OCI-LY3 (cell line): ENCODE measurements around the gene HSF2BP.
"Not testable (repeated sequence)": the region's sequence is repeated elsewhere in the genome, so short reads cannot be mapped to it uniquely, and the experiment has no call there.

Source experiments
- H2AFZ ChIP-seq: fragments of 200-600, 300-600 bp; shearing (Covaris generic); 2 replicates; pipeline ENCODE4 v1.6.0; 2014; ENCODE audit warnings: antibody characterized with exemption, low read depth, low read length
- H3K27ac ChIP-seq: fragments of 200-600, 300-600 bp; sonication (generic); 2 replicates; pipeline ENCODE4 v1.5.1; 2014; ENCODE audit warnings: mild to moderate bottlenecking, low read length, moderate library complexity, mixed read lengths
- H3K27me3 ChIP-seq: fragments of 200-600, 300-600 bp; sonication (generic); 2 replicates; pipeline ENCODE4 v1.6.1; 2014; ENCODE audit warnings: low read depth, low read length, mixed read lengths
- H3K36me3 ChIP-seq: fragments of 200-600, 300-600 bp; sonication (generic); replicated peaks from 2 replicates; pipeline ENCODE3; 2014; ENCODE audit warnings: low read depth, low read length, mixed read lengths
- H3K4me1 ChIP-seq: fragments of 300-600, 200-600 bp; sonication (generic); 2 replicates; pipeline ENCODE4 v1.6.1; 2014; ENCODE audit warnings: low read length, mixed read lengths
- H3K4me2 ChIP-seq: fragments of 200-600, 300-600 bp; sonication (generic); 2 replicates; pipeline ENCODE4 v1.6.1; 2014; ENCODE audit warnings: low read length, mixed read lengths
- H3K4me3 ChIP-seq: fragments of 300-600, 200-600 bp; sonication (generic); 2 replicates; pipeline ENCODE4 v1.5.1; 2014; ENCODE audit warnings: antibody characterized with exemption, mild to moderate bottlenecking, low read length, moderate library complexity
- H3K79me2 ChIP-seq: fragments of 300-600, 200-600 bp; shearing (Covaris generic); 2 replicates; pipeline ENCODE4 v1.6.1; 2014; ENCODE audit warnings: mild to moderate bottlenecking, low read length, mixed read lengths
- H3K9ac ChIP-seq: fragments of 300-600, 200-600 bp; shearing (Covaris generic); 2 replicates; pipeline ENCODE4 v1.6.0; 2014; ENCODE audit warnings: mild to moderate bottlenecking, low read length, moderate library complexity
- H3K9me3 ChIP-seq: fragments of 200-600, 300-600 bp; shearing (Covaris generic); 2 replicates; pipeline ENCODE4 v1.6.1; 2014; ENCODE audit warnings: low read length, mixed read lengths; ENCODE audit not compliant: insufficient read depth
- H4K20me1 ChIP-seq: fragments of 200-600, 300-600 bp; sonication (generic); 2 replicates; pipeline ENCODE4 v1.6.1; 2016; ENCODE audit warnings: low read length, mixed read lengths; ENCODE audit not compliant: insufficient read depth

HSF2BP gene

DNA sequence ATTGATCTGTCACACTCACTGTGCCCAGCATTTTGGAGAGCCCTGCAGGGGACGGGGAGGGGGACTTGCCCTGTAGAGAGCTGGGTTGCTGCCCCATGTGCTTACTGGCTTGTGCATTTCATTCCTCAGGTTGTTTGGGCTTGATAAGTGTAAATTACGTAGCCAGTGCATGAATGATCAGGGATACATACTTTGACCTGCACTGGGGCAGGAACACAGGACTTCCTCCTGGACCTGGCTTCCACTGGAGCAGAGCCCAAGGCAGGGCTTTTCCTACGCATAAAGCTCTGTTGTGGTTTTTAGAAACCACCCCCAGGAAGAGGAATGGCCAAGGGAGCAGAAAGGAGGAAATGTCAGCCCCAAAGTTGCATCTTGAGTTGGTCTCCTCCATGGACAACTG is 144.5 kb downstream of the HSF2BP start:
- not testable (repeated sequence) for H3K9me3 ChIP-seq, H3K27me3 ChIP-seq, H3K79me2 ChIP-seq, H3K4me1 ChIP-seq, H3K4me2 ChIP-seq, H3K36me3 ChIP-seq, H3K4me3 ChIP-seq, H2AFZ ChIP-seq, H4K20me1 ChIP-seq, H3K27ac ChIP-seq, H3K9ac ChIP-seq

DNA sequence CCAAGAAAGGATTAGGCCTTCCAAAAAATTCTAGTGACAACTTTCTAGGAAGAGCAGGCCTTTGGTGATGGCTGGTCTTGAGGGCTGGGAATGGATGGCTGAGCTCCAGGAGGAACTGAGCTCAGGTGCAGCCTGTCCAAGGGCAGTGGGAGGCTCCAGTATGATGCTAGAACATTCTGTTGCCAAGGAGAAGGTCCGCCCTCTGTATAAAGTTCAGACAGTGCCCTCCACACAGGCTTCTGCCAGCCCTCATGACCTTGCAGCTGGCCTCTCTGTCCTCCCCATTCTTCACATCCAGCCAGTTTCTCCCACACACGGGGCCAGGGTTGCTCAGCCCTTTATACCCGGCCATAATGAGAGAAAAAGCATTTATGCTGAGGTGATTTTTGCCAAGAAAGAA is 146.3 kb downstream of the HSF2BP start:
- H3K79me2 ChIP-seq, H3K9ac ChIP-seq: not testable (repeated sequence)

GRCh38 chr21:43511209-43511608 is 148.1 kb downstream of the HSF2BP start:
- H3K36me3 ChIP-seq, H3K79me2 ChIP-seq, H3K9ac ChIP-seq, H2AFZ ChIP-seq, H3K4me2 ChIP-seq, H3K9me3 ChIP-seq, H3K27me3 ChIP-seq, H4K20me1 ChIP-seq, H3K4me1 ChIP-seq, H3K4me3 ChIP-seq, H3K27ac ChIP-seq: not testable (repeated sequence)

More for the DNA sequence above, 146.3 kb downstream of the HSF2BP start:
- not testable (repeated sequence) for H3K27me3 ChIP-seq, H4K20me1 ChIP-seq, H3K36me3 ChIP-seq, H3K9me3 ChIP-seq, H3K4me3 ChIP-seq, H3K4me2 ChIP-seq, H3K4me1 ChIP-seq, H2AFZ ChIP-seq, H3K27ac ChIP-seq

- not testable (repeated sequence) for H3K27ac ChIP-seq, H3K4me1 ChIP-seq, H3K27me3 ChIP-seq, H3K4me3 ChIP-seq, H2AFZ ChIP-seq, H3K9me3 ChIP-seq, H3K36me3 ChIP-seq, H3K79me2 ChIP-seq, H3K9ac ChIP-seq, H4K20me1 ChIP-seq, H3K4me2 ChIP-seq
Measured at GRCh38 chr21:43510669-43511068, 148.6 kb downstream of the HSF2BP start.

- not testable (repeated sequence) for H3K27ac ChIP-seq, H3K4me3 ChIP-seq, H3K27me3 ChIP-seq, H3K4me1 ChIP-seq, H3K9ac ChIP-seq, H3K36me3 ChIP-seq, H3K9me3 ChIP-seq, H2AFZ ChIP-seq, H3K79me2 ChIP-seq, H3K4me2 ChIP-seq, H4K20me1 ChIP-seq
Measured at GRCh38 chr21:43503892-43504291, 155.4 kb downstream of the HSF2BP start.

DNA sequence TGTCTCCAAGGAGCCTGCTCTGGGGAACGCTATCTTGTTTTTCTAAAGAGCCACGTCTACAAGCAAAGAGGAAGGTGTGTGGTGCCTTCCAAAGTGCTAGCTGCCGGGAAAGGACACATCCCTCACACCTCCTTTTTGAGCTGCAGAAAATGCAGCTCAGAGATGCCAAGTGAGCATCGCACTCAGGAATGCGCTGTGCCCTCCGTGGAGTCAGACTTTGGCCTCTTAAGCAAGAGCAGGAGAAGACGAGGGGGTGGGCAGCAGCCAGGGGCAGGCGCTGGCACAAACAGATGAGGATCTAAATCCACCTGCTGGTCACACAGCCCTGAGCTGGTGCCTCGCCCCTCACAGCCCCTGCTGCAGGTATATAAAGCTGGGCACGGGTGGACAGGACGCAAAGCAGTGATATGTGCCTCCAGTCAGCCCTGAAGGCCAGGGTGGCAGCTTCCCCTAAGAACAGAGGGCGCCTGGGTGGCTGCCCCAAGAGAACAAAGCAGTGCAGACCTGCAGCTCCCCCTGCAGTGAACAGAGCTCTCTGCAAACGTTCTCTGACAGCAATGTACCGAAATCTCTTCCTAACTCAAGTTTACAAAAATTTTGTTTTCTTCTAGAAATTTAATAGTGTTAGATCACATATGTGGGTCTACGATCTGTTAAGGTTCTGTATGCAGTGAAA is 156.1 kb downstream of the HSF2BP start:
- H3K9me3 ChIP-seq, H3K4me1 ChIP-seq, H3K79me2 ChIP-seq, H3K4me3 ChIP-seq, H4K20me1 ChIP-seq, H2AFZ ChIP-seq, H3K9ac ChIP-seq, H3K36me3 ChIP-seq, H3K27ac ChIP-seq, H3K4me2 ChIP-seq, H3K27me3 ChIP-seq: not testable (repeated sequence)

- H3K4me2 ChIP-seq, H3K9ac ChIP-seq, H3K27me3 ChIP-seq, H3K4me1 ChIP-seq, H2AFZ ChIP-seq, H3K27ac ChIP-seq, H3K9me3 ChIP-seq, H4K20me1 ChIP-seq, H3K79me2 ChIP-seq, H3K36me3 ChIP-seq, H3K4me3 ChIP-seq: not testable (repeated sequence)
Measured at GRCh38 chr21:43502407-43503071, 156.7 kb downstream of the HSF2BP start.

GRCh38 chr21:43498924-43499323 is 160.4 kb downstream of the HSF2BP start:
- not testable (repeated sequence) for H3K4me1 ChIP-seq, H3K4me3 ChIP-seq, H4K20me1 ChIP-seq, H2AFZ ChIP-seq, H3K9ac ChIP-seq, H3K36me3 ChIP-seq, H3K27ac ChIP-seq, H3K4me2 ChIP-seq, H3K27me3 ChIP-seq, H3K79me2 ChIP-seq, H3K9me3 ChIP-seq

- not testable (repeated sequence) for H3K9me3 ChIP-seq, H3K36me3 ChIP-seq, H3K27ac ChIP-seq, H3K4me2 ChIP-seq, H2AFZ ChIP-seq, H3K4me3 ChIP-seq, H4K20me1 ChIP-seq, H3K9ac ChIP-seq, H3K27me3 ChIP-seq, H3K79me2 ChIP-seq, H3K4me1 ChIP-seq
Measured at GRCh38 chr21:43498065-43498464, 161.2 kb downstream of the HSF2BP start.
